Measurements from ENCODE around the gene LMO7. TPM values are rescaled to one million over a fixed set of nuclear protein-coding genes. Genes with fewer than 3 reads are reported as not detected.
"Not testable (repeated sequence)": the region's sequence is repeated elsewhere in the genome, so short reads cannot be mapped to it uniquely, and the experiment has no call there.

Gene LMO7
- total and polyA plus RNA-seq, 3 donors from 2014 or later = 39.1 to 132 (median 111) TPM

DNA sequence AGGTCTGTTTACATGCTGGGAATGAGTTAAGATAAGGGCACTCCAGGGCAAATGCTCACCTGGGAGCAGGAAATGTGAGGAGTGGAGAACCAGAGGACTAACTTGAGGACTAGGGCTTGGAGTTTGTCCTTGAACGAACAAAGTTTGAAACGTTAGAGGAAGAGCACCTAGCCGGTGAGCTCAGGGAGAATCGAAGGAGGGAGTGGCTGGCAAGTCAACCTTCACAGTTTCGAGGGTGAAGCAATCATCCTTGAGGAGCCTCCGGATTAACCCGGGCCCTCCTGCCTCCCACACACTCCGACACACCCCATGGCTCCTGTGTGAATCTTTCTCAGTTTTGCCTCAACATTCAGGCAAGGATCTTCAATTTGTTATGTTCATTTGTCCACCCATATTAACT lies 58.6 kb downstream of the LMO7 start:
- DNase-seq = no peak
- intact Hi-C loops (cut with DNase I; ENCODE audit: low total_unique reads) = loop anchor here (10.0 kb wide), 1 partner anchor 180 kb away; no protein-coding TSS in a partner anchor
- H3K4me1 ChIP-seq = no peaks in the 10 kb centered on the region
- H3K4me3 ChIP-seq = no peak overlapping the region
- no peak for TF ChIP-seq POLR2A (IDR thresholded peaks at IDR 0.05)
- TF ChIP-seq, protein P1, sequence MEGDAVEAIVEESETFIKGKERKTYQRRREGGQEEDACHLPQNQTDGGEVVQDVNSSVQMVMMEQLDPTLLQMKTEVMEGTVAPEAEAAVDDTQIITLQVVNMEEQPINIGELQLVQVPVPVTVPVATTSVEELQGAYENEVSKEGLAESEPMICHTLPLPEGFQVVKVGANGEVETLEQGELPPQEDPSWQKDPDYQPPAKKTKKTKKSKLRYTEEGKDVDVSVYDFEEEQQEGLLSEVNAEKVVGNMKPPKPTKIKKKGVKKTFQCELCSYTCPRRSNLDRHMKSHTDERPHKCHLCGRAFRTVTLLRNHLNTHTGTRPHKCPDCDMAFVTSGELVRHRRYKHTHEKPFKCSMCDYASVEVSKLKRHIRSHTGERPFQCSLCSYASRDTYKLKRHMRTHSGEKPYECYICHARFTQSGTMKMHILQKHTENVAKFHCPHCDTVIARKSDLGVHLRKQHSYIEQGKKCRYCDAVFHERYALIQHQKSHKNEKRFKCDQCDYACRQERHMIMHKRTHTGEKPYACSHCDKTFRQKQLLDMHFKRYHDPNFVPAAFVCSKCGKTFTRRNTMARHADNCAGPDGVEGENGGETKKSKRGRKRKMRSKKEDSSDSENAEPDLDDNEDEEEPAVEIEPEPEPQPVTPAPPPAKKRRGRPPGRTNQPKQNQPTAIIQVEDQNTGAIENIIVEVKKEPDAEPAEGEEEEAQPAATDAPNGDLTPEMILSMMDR (IDR thresholded peaks at IDR 0.05) = no peak
- no peaks in the 10 kb centered on the region for H3K36me3 ChIP-seq (ENCODE audit: low read depth, missing control alignments)
- H3K9me3 ChIP-seq = no peaks in the 10 kb centered on the region
- H3K27me3 ChIP-seq = no peaks in the 10 kb centered on the region
- H3K27ac ChIP-seq = no peak overlapping the region
- WGBS, 2 donors = 65 to 76% methylated on average over 8 of the region's 8 CpGs

DNA sequence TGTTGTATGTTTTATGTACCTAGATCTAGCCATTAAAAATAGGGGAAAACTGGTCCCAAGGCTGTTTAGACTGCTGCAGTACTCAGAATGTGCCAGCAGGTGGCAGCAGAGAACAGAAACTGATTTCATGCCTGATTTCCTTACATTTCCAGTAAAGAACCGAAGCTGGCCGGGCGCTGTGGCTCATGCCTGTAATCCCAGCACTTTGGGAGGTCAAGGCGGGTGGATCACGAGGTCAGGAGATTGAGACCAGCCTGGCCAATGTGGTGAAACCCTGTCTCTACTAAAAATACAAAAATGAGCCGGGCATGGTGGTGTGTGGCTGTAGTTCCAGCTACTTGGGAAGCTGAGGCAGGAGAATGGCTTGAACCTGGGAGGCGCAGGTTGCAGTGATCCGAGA lies 59.8 kb downstream of the LMO7 start:
- intact Hi-C loops (cut with DNase I; ENCODE audit: low total_unique reads) = loop anchor here (10.0 kb wide), 1 partner anchor 179 kb away; no protein-coding TSS in a partner anchor
- H3K9me3 ChIP-seq; H3K36me3 ChIP-seq (ENCODE audit: low read depth, missing control alignments); H3K4me3 ChIP-seq; H3K27me3 ChIP-seq; H3K27ac ChIP-seq; H3K4me1 ChIP-seq: not testable (repeated sequence)
- DNase-seq = peak; percentile 90
- TF ChIP-seq, protein P1 (IDR thresholded peaks at IDR 0.05) = peak; percentile 97 to 99 (median 97)
- WGBS, 2 donors = 20 to 25% methylated on average over 8 of the region's 8 CpGs

DNA sequence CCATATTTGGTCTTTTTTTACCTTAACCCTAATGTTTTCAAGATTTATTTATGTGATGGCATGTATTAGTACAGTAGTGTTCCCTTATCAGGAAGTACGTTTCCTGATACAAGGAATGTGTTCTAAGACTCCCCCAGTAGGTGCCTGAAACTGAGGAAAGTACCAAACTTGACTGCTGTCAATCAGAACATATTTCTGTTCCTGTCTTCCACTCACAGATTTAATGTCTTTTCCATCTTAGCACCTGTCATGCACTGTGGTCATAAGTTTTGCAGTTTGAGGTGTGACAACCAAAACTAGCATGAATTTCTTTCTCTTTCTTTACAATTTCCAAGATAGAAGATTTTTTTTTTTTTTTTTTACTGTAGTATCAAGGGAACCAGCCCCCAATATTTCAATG lies 62.9 kb downstream of the LMO7 start:
- Histone ChIP-seq H3K9me3 (no peaks in the 10 kb centered on the region), H3K27me3 (no peaks in the 10 kb centered on the region), H3K4me1 (no peaks in the 10 kb centered on the region), H3K36me3 (ENCODE audit: low read depth, missing control alignments) (no peaks in the 10 kb centered on the region), H3K4me3 (no peak overlapping the region), H3K27ac (no peak overlapping the region)
- intact Hi-C loops (cut with DNase I; ENCODE audit: low total_unique reads) = loop anchor here (10.0 kb wide), 1 partner anchor 176 kb away; no protein-coding TSS in a partner anchor
- TF ChIP-seq, protein P1 (IDR thresholded peaks at IDR 0.05) = no peak
- no peak for TF ChIP-seq POLR2A (IDR thresholded peaks at IDR 0.05)
- 72 to 88% methylated on average over 1 of the region's 1 CpG for WGBS, 2 donors
- DNase-seq = no peak

DNA sequence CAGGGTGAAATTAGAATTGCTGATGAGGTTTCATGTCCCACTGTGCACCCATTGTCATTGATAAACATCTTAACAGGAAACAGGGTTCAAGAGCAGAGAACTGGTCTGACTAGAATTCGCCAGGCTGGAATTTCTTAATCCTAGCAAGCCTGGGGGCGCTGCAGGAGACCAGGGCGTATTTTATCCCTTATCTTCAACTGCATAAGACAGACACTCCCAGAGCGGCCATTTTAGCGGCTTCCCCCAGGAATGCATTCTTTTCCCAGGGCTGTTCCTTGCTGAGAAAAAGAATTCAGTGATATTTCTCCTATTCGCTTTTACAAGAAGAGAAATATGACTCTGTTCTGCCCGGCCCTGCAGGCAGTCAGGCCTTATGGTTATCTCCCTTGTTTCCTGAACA lies 63.6 kb downstream of the LMO7 start:
- H3K9me3 ChIP-seq; H3K27me3 ChIP-seq; H3K27ac ChIP-seq; H3K4me3 ChIP-seq; H3K36me3 ChIP-seq (ENCODE audit: low read depth, missing control alignments); DNase-seq; H3K4me1 ChIP-seq: not testable (repeated sequence)
- 94 to 97% methylated on average over 7 of the region's 7 CpGs for WGBS, 2 donors
- intact Hi-C loops (cut with DNase I; ENCODE audit: low total_unique reads) = loop anchor here (10.0 kb wide), 1 partner anchor 175 kb away; no protein-coding TSS in a partner anchor

DNA sequence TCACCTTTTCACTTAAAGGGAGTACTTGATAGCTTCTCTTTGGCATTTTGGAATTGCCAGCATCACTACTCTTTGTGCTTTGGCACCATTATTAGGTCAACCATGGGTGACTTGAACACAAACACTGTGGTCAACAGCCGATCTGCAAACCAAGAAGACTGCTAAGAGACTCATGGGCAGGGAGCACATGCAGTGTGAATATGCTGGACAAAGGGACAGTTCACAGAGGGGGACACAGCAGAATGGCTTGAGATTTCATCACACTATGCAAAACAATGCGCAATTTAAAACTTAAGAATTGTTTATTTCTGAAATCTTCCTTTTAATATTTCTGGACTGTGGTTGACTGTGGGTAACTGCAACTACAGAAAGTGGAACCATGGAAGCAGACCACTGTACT lies 64.4 kb downstream of the LMO7 start:
- intact Hi-C loops (cut with DNase I; ENCODE audit: low total_unique reads) = no loop called here
- no peaks in the 10 kb centered on the region for H3K27me3 ChIP-seq
- 93 to 95% methylated on average over 2 of the region's 2 CpGs for WGBS, 2 donors

More for the DNA sequence above, 64.4 kb downstream of the LMO7 start:
- no peak overlapping the region for H3K4me3 ChIP-seq
- H3K4me1 ChIP-seq = no peaks in the 10 kb centered on the region
- no peaks in the 10 kb centered on the region for H3K9me3 ChIP-seq
- no peak for DNase-seq
- no peaks in the 10 kb centered on the region for H3K36me3 ChIP-seq (ENCODE audit: low read depth, missing control alignments)
- TF ChIP-seq POLR2A (IDR thresholded peaks at IDR 0.05) = no peak
- TF ChIP-seq, protein P1 (IDR thresholded peaks at IDR 0.05) = no peak
- H3K27ac ChIP-seq = no peak overlapping the region

Data from testis (tissue), 3 donors.